ENCODE results near the gene KRTCAP2.
"Not testable (repeated sequence)": the region's sequence is repeated elsewhere in the genome, so short reads cannot be mapped to it uniquely, and the experiment has no call there.

The KRTCAP2 gene

DNA sequence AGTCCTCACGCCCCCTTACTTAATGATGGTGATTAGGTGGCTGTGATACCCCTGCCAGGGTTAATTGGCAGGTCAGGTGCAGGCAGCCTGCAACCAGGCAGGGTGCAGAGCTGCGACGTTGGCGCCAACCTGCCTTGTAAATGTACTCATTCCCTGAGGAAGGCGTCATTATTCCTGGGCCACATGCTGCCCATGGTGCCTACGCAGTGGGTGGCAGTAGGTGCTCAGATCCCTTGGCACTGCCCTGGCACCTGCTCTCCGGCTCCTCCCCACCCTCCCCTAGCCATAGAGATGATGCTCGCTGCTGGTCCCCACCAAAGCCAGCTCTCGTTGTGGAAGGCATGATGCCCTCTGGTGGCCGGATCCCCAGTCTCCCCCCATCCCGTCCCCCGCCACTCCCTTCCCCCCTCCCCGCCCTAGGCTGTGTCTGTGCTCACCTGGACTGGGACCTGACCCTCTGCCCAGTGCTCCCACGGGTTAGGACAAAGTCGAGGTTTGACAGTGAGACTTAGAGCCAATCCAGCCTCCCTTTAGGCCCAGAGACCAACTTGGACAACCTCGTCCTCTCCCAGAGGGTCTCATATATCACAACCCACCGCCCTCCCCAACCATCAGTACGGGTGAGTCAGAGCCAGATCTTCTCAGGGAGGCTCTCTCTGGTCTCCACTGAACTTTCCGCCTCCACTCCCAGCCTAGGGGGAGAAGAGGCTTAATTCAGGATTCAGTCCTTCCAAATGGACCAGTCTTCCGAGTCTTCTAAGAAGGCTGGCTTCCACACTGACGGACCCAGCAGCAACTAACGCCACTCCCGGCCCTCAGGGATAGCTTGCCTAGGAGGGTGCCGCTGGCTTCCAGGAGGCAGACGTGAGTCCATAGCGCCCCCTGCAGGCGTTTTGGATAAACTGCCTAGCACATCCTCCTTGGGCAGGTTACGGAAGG, 5.7 kb downstream of the KRTCAP2 start:
- peak; percentile 84 for DNase-seq

DNA sequence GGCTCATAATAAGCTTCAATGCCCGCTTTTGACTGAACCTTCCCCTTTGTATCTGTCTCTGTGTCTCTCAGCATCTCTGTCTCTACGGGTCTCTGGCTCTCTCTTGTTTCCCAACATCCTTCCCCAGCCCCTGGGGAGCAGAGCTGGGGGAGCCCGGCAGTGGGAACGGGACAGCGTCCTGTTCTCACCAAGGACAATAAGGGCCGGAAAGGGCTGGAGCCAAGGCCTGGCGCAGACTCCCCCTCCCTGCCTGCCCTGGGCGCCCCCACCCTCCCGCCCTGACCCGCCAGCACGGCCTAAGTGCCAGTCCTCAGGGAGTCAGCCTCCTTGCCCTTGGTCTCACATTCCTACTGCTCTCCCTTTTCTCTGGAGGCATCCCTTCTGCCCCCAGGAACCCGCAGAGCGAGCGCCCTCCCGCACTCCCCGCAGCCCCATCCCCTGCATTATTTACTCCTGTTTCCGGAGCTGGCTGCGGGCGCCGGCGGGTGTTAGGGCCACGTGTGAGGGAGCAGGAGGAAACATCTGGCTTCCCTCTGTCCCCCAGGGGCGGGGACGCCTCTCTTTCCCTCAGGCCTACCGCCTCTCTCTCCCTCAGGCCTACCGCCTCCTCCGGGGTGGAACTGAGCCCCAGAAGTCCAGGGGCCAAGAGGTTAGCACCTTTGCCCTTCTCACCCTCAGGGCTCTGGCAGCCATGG, 6.5 kb downstream of the KRTCAP2 start:
- no peak for DNase-seq

DNA sequence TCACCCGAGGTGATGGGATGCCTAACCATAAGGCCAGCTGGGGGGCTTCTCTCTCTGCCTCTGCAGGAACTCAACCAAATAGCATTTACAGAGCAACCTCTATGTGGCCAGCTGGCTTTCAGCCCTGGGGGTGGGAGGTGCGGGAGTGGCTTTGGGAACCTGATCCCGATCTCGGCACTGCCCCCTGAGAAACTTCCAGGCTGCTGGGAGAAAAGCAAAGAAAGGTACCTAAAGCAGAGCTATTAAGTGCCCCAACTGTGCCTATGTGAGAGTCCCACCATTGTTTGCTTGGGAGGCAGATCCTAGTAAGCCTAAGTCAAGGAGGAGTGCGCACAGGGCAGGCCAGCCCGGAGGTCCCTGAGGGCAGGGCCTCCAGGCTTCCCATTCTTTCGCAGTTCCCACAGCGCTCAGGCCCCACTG, 7.0 kb downstream of the KRTCAP2 start:
- no peak for DNase-seq

DNA sequence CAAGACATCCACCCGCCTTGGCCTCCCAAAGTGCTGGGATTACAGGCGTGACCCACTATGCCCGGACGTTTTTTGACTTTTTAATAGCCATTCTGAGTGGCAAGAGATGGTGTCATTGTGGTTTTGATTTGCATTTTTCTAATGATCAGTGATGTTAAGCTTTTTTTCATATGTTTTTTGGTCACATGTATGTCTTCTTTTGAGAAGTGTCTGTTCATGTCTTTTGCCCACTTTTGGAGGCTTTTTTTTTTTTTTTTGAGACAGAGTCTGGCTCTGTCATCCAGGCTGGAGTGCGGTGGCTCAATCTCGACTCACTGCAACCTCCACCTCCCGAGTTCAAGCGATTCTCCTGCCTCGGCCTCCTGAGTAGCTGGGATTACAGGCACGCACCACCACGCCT, 8.5 kb downstream of the KRTCAP2 start:
- DNase-seq = not testable (repeated sequence)

DNA sequence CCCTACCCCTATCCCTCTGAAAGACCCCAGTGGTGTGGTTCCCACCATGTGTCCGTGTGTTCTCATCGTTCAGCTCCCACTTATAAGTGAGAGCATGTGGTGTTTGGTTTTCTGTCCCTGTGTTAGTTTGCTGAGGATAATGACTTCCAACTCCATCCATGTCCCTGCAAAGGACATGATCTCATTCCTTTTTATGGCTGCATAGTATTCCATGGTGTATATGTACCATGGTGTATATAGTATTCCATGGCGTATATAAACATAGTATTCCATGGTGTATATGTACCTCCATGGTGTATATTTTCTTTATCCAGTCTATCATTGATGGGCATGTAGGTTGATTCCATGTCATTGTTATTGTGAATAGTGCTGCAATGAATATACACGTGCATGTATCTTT, 9.3 kb downstream of the KRTCAP2 start:
- not testable (repeated sequence) for DNase-seq

DNA sequence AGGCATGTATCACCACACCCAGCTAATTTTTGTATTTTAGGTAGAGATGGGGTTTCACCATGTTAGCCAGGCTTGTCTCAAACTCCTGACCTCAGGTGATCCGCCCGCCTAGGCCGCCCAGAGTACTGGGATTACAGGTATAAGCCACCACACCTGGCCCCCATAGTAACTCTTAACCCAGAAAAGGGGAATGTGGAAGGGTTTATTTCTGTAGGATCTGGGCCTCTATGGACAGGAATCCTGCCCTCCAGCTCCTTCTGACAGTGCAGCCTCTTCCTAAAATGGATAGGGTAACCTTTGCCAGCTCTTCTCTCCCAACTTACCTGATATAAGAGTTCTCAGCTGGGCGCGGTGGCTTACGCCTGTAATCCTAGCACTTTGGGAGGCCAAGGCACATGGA, 10.5 kb downstream of the KRTCAP2 start:
- DNase-seq = not testable (repeated sequence)

DNA sequence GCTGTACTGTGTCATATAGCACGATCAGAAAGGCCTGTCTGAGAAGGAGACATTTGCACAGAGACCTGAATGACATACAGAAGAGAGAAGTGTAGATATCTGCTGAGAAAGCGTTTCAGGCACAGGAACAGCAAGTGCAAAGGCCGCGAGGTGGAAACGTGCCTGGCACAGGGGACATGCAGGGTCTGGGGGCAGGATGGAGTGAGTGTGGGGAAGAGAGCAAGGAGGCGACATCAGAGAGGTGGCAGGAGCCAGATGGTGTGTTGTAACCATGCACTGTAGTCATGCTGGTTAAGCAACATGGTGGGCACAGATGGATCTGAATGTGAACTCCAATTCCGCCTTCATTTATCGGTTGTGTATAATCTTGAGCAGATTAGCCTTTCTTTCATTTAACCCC, 13.0 kb downstream of the KRTCAP2 start:
- DNase-seq = no peak

DNA sequence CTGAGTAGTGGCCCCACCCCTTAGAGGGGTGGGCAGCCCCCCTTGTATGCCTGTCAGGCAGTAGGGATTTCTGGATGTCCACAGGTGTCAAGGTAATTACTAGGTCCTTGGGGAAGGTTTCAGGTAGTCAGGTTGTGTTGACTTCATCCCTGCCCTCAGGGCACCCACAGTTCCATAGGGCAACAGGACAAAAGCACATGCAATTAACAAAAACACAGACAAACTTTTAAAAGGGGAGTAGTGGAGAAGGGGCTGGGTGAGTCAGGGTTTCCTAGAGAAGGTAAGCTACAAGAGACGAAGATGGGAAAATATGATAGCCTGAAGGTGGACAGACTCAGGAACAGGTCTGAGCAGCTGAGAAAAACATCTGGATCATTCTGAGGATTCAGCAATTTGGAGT, 14.1 kb downstream of the KRTCAP2 start:
- no peak for DNase-seq

DNA sequence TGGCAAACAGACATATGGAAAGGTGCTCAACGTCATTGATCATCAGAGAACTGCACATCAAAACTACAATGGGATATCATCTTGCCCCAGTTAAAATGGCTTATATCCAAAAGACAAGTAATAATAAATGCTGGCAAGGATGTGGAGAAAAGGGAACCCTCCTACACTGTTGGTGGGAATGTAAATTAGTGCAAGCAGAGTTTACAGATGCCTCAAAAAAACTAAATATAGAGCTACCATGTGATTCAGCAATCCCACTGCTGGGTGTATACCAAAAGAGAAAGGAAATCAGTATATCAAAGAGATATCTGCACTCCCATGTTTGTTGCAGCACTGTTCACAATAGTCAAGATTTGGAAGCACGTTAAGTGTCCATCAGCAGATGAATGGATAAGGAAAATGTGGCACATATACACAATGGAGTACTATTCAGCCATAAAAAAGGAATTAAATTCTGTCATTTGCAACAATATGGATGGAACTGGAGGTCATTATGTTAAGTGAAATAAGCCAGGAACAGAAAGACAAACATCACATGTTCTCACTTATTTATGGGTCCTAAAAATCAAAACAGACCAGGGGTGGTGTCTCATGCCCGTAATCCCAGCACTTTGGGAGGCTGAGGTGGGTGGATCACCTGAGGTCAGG, 17.0 kb downstream of the KRTCAP2 start:
- DNase-seq = not testable (repeated sequence)

DNA sequence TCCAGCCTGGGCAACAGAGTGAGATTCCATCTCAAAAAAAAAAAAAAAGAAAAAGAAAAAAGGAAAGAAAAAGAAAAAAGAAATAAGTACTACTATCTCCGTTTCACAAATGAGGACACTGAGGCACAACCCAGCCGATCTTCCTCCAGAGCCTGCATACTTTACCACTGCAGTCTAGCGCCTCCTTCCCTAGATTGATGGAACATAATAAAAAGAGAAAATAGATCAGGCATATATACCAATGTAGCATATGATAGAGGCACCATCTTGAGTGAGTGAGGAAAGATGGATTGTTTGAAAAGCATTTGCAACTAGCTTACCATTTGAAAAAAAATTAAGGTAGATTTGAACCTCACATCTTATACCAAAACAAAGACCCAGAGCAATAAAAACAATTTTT, 27.6 kb downstream of the KRTCAP2 start:
- DNase-seq = no peak

DNA sequence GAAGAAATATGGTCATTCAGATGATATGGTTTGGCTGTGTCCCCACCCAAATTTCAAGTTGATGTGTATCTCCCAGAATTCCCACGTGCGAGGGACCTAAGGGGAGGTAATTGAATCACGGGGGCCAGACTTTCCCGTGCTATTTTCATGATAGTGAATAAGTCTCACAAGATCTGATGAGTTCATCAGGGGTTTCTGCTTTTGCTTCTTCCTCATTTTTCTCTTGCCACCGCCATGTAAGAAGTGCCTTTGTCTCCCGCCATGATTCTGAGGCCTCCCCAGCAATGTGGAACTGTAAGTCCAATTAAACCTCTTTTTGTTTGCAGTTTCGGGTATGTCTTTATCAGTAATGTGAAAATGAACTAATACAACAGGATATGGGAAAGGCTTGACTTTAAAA, 31.4 kb downstream of the KRTCAP2 start:
- no peak for DNase-seq

DNA sequence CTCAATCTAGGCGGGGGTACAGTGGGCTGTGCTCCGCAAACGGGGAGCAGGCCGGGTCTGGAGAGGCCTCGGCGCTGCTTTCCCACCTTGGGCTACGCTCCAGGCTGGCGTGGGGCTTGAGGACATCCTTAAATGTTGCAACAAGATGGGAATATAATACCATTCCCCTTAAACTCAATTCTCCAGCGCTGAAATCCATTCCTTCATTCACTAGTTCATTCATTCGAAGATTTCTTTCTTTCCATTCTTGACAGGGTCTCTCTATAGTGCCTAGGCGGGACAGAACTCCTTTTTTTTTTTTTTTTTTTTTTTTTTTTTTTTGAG, 32.5 kb downstream of the KRTCAP2 start:
- DNase-seq = no peak

DNA sequence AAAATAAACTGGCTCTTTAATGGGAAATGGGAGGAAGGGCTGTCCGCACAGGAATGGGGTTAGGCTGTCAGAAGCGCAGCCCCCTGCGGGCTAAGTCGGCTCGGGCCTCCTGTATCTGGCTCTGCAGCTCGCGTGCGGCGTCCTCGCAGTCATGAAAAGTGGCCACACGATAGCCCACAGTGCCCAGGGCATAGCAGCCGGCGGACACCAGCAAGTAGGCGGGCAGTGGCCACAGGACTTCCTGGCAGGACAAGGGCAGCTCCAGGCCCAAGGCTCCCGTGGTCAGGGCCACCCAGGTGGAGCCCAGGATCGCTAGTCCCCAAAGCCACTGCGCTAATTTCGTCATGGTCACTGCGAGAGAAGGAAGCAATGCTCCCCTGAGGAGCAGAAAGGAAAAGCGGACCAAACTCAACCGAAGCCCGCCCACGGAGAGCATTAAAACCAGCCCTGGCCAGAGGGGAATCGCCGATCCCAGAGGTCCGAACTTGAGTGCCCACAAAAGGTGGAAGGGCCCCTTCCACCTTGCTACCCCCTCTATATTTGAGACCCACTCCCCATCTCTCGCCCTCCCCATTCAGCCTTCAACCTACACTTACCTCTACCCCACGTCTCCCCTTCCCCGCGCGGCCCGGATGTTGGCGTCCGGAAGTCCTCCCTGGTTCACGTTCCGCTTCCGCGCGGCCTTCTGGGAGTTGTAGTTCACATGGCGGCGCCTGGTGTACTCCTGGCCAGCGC, 33.0 kb downstream of the KRTCAP2 start, which contains the start of gene DPM3:
Gene DPM3, minus strand, starts transcription at position 637 of the 735 bp plus-strand sequence. Its CDS starts 291 bp downstream, at position 346.
- peak; percentile 82 for DNase-seq

DNA sequence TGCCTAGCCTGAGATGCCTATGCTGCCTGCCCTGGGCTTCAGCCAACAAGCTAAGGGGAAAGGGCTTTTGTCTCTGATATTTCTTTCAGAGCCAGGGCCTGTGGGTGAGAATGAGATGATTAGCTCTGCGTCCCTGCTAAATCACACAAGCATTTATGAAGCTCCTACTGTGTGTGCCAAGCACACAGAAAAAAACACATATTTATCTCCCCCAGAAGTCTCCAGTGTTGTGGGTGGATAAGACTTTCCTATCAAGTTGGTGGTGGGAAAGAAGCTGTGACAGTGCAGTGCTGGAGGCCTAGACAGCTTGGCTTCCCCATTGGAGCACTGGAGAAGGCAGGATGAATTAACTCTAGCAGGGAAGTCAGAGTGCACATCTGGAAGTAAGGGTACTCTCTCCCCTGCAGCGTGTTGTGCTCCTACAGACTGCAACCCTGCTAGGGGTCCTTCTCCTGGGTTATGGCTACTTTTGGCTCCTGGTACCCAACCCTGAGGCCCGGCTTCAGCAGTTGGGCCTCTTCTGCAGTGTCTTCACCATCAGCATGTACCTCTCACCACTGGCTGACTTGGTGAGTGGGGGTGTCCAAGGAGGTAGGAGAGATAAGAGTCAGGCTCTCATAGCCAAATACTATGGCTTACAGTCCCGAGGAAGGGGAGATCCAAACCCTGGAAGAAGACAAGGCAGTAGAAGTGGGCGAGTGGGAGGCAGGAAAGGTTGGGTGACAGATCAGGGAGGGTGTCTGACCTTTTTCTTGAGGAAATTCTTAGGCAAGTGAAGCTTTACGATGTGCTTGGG, 35.8 kb downstream of the KRTCAP2 start:
- DNase-seq = no peak

DNA sequence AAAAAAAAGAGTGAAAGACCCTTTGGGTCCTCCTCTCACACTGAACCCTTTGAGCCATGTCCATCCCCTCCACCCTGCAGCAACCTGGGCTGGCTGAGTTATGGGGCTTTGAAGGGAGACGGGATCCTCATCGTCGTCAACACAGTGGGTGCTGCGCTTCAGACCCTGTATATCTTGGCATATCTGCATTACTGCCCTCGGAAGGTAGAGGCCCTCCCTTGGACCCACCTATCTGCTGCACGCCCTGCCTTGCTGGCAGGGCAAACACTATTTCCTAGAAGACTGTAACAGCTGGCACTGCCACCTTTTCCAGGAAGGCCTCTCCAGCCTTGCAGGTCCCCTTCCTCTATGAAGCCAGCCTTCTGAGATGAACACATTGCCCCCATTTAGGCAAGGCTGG, 36.4 kb downstream of the KRTCAP2 start:
- no peak for DNase-seq

DNA sequence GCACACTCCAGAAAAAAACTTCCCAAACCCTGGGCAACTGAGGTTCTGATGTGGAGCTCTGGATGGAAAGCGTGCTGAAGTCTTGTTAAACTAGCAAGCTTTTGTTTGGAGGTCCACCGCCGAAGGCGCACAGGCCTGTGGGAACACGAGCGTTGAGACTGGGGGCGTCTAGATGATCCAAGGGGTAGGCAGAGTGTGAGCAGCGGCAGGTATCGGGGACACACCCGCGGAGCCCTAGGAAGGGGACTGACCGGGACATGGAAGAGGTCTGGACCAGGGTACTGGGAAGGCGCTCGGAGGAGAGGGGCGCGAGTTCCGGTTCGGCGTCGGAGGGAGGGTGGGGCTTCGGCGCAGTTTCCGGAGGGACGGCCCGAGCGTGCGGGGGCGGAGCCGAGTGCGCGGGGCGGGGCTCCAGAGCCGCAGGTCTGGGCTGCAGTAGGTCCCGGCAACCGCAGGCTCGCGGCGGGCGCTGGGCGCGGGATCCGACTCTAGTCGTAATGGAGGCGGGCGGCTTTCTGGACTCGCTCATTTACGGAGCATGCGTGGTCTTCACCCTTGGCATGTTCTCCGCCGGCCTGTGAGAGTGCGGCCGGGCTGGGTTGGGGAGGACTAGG, 37.6 kb downstream of the KRTCAP2 start, which contains the start of gene SLC50A1:
Gene SLC50A1, plus strand, starts transcription at position 438 of the 614 bp plus-strand sequence. Its CDS starts 60 bp downstream, at position 498.
- DNase-seq = peak; percentile 92

DNA sequence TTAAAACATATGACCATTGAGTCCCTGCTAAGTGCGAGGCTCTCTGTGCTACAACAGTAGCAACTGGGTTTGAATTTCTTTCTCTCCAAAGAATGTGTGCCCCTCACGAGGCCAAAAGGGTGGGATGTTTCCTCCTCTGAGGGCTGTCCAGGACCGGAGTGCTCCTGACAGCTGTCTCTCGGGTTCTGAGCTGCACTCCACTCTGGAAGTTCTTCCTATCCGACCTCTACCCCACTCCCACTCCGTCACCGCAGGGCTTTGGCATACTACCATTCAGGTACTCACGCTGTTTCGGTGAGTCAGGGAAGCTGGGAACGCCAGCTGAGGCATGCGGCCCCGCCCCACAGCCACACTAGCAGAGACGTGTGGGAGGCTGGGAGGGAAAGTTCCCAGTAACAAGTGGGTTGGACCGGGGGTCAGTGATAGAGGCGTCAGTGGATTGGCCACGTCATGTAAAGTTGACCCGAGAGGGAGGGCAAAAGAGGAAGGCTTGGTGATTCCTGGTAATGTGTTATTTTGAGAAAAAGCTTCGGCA, 38.2 kb downstream of the KRTCAP2 start:
- peak; percentile 66 for DNase-seq

DNA sequence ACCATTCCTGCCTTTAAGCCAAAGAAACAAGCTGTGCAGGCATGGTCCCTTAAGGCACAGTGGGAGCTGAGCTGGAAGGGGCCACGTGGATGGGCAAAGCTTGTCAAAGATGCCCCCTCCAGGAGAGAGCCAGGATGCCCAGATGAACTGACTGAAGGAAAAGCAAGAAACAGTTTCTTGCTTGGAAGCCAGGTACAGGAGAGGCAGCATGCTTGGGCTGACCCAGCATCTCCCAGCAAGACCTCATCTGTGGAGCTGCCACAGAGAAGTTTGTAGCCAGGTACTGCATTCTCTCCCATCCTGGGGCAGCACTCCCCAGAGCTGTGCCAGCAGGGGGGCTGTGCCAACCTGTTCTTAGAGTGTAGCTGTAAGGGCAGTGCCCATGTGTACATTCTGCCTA, 38.8 kb downstream of the KRTCAP2 start:
- DNase-seq = no peak

DNA sequence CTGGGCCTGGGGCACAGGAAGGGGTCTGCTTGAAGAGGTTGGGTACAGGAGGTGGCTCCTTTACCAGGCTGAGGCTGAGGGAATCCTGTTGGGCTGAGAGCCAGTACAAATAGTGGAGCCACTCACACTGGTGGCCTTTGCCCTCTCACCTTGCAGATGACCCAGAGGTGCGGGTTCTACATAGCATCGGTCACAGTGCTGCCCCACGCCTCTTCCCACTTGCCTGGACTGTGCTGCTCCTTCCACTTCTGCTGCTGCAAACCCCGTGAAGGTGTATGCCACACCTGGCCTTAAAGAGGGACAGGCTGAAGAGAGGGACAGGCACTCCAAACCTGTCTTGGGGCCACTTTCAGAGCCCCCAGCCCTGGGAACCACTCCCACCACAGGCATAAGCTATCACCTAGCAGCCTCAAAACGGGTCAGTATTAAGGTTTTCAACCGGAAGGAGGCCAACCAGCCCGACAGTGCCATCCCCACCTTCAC, 39.3 kb downstream of the KRTCAP2 start:
- no peak for DNase-seq

DNA sequence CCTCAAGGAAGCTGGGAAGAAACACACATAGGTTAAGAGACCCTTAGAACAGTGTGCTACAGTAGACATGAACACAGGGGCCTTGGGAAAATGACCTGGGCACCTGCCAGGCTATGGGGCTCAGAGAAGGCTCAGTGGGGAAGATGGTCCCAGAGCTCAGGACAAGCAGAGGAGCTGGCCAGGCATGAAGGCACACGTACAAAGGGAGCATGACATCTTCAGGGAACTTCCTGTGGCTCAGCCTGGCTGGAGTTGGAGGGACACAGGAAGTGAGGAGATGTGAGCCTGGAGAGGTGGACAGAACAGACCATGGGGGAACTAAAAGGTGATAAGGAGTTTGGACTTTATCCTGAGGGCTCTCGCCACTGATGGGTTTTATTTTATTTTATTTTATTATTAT, 41.2 kb downstream of the KRTCAP2 start:
- DNase-seq = no peak

DNA sequence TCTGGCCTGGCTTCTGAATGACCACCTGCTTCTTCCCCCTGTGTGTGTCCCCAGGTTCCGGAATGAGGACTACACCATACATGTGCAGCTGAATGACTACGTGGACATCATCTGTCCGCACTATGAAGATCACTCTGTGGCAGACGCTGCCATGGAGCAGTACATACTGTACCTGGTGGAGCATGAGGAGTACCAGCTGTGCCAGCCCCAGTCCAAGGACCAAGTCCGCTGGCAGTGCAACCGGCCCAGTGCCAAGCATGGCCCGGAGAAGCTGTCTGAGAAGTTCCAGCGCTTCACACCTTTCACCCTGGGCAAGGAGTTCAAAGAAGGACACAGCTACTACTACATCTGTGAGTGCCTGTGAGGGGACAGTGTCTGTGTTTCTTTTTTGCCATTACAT, 41.8 kb downstream of the KRTCAP2 start:
- DNase-seq = no peak
